ENCODE measurements around the gene SH3BP1. TPM values are rescaled to one million over a fixed set of nuclear protein-coding genes. Genes with fewer than 3 reads are reported as not detected.

The SH3BP1 gene
- total and polyA plus RNA-seq, 8 donors = 2.0 to 9.3 (median 3.9) TPM

DNA sequence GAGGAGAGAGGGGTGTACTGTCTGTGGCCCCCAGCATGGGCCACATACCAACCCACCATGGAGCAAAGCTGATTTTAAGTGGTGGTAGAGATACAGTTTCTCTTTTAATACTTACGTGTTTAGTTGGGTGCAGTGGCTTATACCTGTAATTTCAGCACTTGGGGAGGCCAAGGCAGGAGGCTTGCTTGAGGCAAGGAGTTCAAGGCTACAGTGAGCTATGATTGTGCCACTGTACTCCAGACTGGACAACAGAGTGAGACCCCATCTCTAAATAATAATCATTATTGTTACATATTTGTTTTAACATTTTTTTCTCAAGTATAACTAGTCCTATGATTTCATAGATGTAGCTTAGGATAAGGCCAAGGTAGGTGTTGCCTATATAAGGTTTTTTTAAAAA lies 22.0 kb upstream of the SH3BP1 start:
- no peaks in the 10 kb centered on the region for H3K9me3 ChIP-seq
- DNase-seq (no peak), ATAC-seq (no peak), FAIRE-seq (no peak)
- H3K27me3 ChIP-seq = no peaks in the 10 kb centered on the region
- H3K4me3 ChIP-seq = no peak overlapping the region
- intact Hi-C loops (cut with DNase I) = no loop called here
- TF ChIP-seq, protein P1, sequence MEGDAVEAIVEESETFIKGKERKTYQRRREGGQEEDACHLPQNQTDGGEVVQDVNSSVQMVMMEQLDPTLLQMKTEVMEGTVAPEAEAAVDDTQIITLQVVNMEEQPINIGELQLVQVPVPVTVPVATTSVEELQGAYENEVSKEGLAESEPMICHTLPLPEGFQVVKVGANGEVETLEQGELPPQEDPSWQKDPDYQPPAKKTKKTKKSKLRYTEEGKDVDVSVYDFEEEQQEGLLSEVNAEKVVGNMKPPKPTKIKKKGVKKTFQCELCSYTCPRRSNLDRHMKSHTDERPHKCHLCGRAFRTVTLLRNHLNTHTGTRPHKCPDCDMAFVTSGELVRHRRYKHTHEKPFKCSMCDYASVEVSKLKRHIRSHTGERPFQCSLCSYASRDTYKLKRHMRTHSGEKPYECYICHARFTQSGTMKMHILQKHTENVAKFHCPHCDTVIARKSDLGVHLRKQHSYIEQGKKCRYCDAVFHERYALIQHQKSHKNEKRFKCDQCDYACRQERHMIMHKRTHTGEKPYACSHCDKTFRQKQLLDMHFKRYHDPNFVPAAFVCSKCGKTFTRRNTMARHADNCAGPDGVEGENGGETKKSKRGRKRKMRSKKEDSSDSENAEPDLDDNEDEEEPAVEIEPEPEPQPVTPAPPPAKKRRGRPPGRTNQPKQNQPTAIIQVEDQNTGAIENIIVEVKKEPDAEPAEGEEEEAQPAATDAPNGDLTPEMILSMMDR (IDR thresholded peaks at IDR 0.05) = no peak
- H3K27ac ChIP-seq = no peak overlapping the region
- 90 to 96% methylated on average over 1 of the region's 1 CpG for WGBS, 2 donors
- H3K4me1 ChIP-seq = no peaks in the 10 kb centered on the region
- peaks cover 0 to 31% (median 2%) of the 10 kb centered on the region in 3 donors for H3K36me3 ChIP-seq

DNA sequence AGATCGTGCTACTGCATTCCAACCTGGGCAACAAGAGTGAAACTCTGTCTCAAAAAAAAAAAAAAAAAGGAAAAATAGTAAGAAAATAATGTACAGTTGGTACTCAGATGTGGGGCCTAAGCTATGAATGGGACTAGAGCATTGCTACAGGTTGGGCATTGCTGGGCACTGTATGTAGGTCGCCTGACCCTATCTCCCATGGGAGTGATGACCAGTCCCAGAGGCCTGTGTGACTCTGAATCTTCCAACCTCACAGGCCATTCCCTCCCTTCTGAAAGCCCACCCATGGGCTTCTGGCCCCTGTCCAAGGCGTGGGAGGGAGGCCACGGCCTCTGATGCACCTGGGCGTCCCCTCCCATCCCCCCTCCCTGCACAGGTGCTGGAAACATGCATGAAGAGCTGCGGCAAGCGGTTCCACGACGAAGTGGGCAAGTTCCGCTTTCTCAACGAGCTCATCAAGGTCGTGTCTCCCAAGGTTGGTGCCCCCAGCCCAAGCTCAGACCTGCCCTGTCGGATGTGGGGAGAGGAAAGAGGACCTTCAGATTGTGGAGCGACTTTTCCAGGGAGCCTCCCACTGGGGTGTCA lies 21.3 kb upstream of the SH3BP1 start:
- WGBS, 2 donors = 81 to 90% methylated on average over 14 of the region's 14 CpGs
- intact Hi-C loops (cut with DNase I) = no loop called here
- FAIRE-seq (no peak), DNase-seq (no peak), ATAC-seq (no peak)
- Histone ChIP-seq H3K36me3 (peaks cover 0 to 31% (median 2%) of the 10 kb centered on the region in 3 donors), H3K4me3 (no peak overlapping the region), H3K4me1 (no peaks in the 10 kb centered on the region), H3K27me3 (no peaks in the 10 kb centered on the region), H3K9me3 (no peaks in the 10 kb centered on the region), H3K27ac (no peak overlapping the region)
- TF ChIP-seq, protein P1 (IDR thresholded peaks at IDR 0.05) = no peak

DNA sequence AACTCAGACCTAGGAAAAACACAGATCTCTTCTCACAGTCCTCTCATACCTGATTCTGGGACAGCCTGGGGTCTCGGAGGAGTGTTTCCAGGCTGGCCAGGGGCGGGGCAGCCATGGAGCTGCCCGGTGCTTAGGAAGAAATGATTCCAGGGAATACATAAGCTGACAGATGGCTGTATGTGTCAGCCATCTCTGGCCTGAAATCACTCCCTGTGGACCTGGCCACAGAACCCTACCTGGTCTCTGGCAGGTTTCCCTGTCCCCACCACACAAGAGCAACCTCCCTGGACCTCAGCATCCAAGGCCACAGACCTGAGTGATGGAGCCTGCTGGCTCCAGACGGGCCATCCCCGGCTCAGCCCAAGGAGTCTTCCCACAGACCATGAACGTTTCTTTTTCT lies 20.8 kb upstream of the SH3BP1 start:
- no peak for ATAC-seq
- Histone ChIP-seq H3K27ac (no peak overlapping the region), H3K4me1 (no peaks in the 10 kb centered on the region), H3K4me3 (no peak overlapping the region), H3K36me3 (peaks cover 0 to 31% (median 2%) of the 10 kb centered on the region in 3 donors), H3K9me3 (no peaks in the 10 kb centered on the region), H3K27me3 (no peaks in the 10 kb centered on the region)
- intact Hi-C loops (cut with DNase I) = no loop called here
- FAIRE-seq = no peak
- WGBS, 2 donors = 87 to 88% methylated on average over 6 of the region's 6 CpGs
- TF ChIP-seq, protein P1 (IDR thresholded peaks at IDR 0.05) = no peak
- DNase-seq = no peak

DNA sequence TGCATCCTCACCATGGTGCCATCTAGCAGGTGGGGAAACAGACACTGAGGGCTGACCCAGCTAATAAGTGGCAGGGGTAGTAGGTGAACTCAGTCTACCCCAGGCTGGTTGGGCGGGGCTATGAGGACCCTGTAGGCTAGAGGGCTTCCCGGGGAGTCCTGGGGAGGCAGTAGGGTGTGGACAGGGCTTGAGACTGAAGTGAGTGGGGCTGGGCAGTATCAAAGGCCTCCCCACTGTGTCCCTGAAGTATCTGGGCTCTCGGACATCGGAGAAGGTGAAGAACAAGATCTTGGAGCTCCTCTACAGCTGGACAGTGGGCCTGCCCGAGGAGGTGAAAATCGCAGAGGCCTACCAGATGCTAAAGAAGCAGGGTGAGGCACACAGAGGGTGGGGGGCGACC lies 19.5 kb upstream of the SH3BP1 start:
- Histone ChIP-seq H3K27ac (no peak overlapping the region), H3K4me1 (no peaks in the 10 kb centered on the region), H3K36me3 (peaks cover 0 to 31% (median 2%) of the 10 kb centered on the region in 3 donors), H3K4me3 (no peak overlapping the region), H3K9me3 (no peaks in the 10 kb centered on the region), H3K27me3 (no peaks in the 10 kb centered on the region)
- FAIRE-seq (no peak), ATAC-seq (no peak), DNase-seq (no peak)
- intact Hi-C loops (cut with DNase I) = no loop called here
- TF ChIP-seq, protein P1 (IDR thresholded peaks at IDR 0.05) = no peak
- 88 to 89% methylated on average over 7 of the region's 7 CpGs for WGBS, 2 donors

DNA sequence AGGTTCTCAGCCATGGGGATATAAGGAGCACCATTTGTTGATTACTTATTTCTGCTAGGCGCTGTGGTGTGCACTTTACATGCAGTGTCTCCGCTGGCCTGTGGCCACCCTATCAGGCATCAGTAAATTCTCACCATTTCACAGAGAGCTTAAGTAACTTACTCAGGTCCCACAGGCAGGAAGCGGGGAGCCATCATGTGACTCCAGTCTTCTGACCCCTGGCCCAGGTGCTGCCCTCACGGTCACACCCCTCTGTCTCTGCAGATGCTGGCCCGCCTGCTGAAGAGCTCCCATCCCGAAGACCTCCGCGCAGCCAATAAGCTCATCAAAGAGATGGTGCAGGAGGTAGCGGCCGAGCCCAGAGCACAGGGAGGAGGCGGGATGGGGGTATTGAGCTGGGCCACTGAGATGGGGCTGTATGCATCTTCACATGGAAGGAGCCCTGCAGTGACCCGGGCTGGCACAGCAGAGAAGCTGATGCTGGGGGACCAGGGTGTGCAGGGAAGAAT lies 18.1 kb upstream of the SH3BP1 start:
- H3K4me3 ChIP-seq = no peak overlapping the region
- ATAC-seq (no peak), FAIRE-seq (no peak), DNase-seq (no peak)
- H3K9me3 ChIP-seq = no peaks in the 10 kb centered on the region
- intact Hi-C loops (cut with DNase I) = no loop called here
- H3K27me3 ChIP-seq = no peaks in the 10 kb centered on the region
- no peaks in the 10 kb centered on the region for H3K4me1 ChIP-seq
- WGBS, 2 donors = 89 to 92% methylated on average over 12 of the region's 12 CpGs
- H3K36me3 ChIP-seq = peaks cover 0 to 37% (median 2%) of the 10 kb centered on the region in 3 donors
- TF ChIP-seq, protein P1 (IDR thresholded peaks at IDR 0.05) = no peak
- H3K27ac ChIP-seq = no peak overlapping the region
